K562 (cell line): ENCODE measurements around the gene NUFIP2. TPM values are rescaled to one million over a fixed set of nuclear protein-coding genes. Genes with fewer than 3 reads are reported as not detected.
A peak's percentile ranks its signal among the peaks of the same experiment; 100 is the strongest.

Experiments
- ELF1 ChIP-seq: fragments of 200-800 bp; sonication (Bioruptor generic); IDR thresholded peaks from 2 replicates; pipeline ENCODE4 v1.6.1; 2016; ENCODE audit warnings: missing genetic modification characterization, missing compliant biosample characterization
- GABPA ChIP-seq: fragments of 200-800 bp; sonication (Bioruptor generic); conservative IDR thresholded peaks from 2 replicates; pipeline ENCODE4 v1.6.1; 2016; ENCODE audit warnings: low read depth, missing genetic modification characterization, missing compliant biosample characterization
- RBFOX2 ChIP-seq: fragments of 200-400 bp; formaldehyde crosslinking; IDR thresholded peaks from 2 replicates; pipeline ENCODE4 v1.6.1; 2017; ENCODE audit warnings: low read depth, mild to moderate bottlenecking, low read length, moderate library complexity
- RBM14 ChIP-seq: fragments of 200-400 bp; formaldehyde crosslinking; IDR thresholded peaks from 2 replicates; pipeline ENCODE4 v1.6.1; 2018; ENCODE audit warnings: low read depth, mild to moderate bottlenecking, low read length, moderate library complexity, borderline replicate concordance; ENCODE audit not compliant: insufficient read depth
- SIN3A ChIP-seq, 2 experiments: fragments of 150-350 bp in 1 of 2; IDR thresholded peaks; 2 replicates each; pipeline ENCODE4 v1.6.1; 2011 to 2016; ENCODE audit warnings: borderline replicate concordance in 2 of 2, low read depth in 2 of 2, low read length in 2 of 2, mild to moderate bottlenecking in 2 of 2, moderate library complexity in 2 of 2; ENCODE audit not compliant: control insufficient read depth in 1 of 2
- TBP ChIP-seq: optimal IDR thresholded peaks from 2 replicates; pipeline ENCODE3; 2011; ENCODE audit warnings: low read depth, low read length, improper control_type of control experiment
- TRIM24 ChIP-seq, 2 experiments: fragments of 450-650 bp; IDR thresholded peaks; 2 replicates each; pipeline ENCODE4 v1.6.1; 2016
- ZBTB7A ChIP-seq: IDR thresholded peaks from 2 replicates; pipeline ENCODE4 v1.6.1; 2011; ENCODE audit warnings: low read depth, mild to moderate bottlenecking, low read length, moderate library complexity, borderline replicate concordance; ENCODE audit not compliant: control insufficient read depth
- polyA plus RNA-seq, 8 experiments: library from polyadenylated mRNA; depleted of rRNA in 4 of 8; stranded (reverse) in 5 of 8; unstranded in 3 of 8; fragments of >200 nt; fragmentation: Nextera tagmentation in 2 of 8; fragmentation: Illumina TruSeq in 1 of 8; extraction: Ambion mirVana in 2 of 8; extraction: Trizol in 1 of 8; gene quantifications; 2 replicates each; pipeline versions ENCODE4 v1.2.1 to v1.2.3, GENCODE V29; 2011 to 2014; ENCODE audit warnings: inconsistent platforms in 1 of 8, missing spikeins in 1 of 8
- total RNA-seq, 7 experiments: library from RNA; depleted of rRNA in 6 of 7; stranded (reverse); fragments of >200 nt in 6 of 7; fragmentation: Illumina TruSeq in 2 of 7; extraction: Trizol in 2 of 7; gene quantifications; 2 replicates each; pipeline versions ENCODE4 v1.2.1 to v1.2.3, GENCODE V29; 2011 to 2021; ENCODE audit warnings: low replicate concordance in 1 of 7
- TF ChIP-seq, protein P1 (sequence below), 2 experiments: IDR thresholded peaks; 2 replicates each; pipeline ENCODE4 v1.6.1; 2012; ENCODE audit warnings: improper control_type of control experiment in 2 of 2, low read depth in 2 of 2, low read length in 2 of 2, borderline replicate concordance in 1 of 2
- TF ChIP-seq, protein P2 (sequence below): fragments of 200-800 bp; sonication (Bioruptor generic); IDR thresholded peaks from 2 replicates; pipeline ENCODE4 v1.6.1; 2017; ENCODE audit warnings: missing genetic modification characterization, missing compliant biosample characterization
- TF ChIP-seq, protein P3 (sequence below), 2 experiments: fragments of 450-650 bp; IDR thresholded peaks; 2 replicates each; pipeline ENCODE4 v1.6.1; 2016
- TF ChIP-seq, protein P4 (sequence below): fragments of 450-650 bp; formaldehyde crosslinking; IDR thresholded peaks from 2 replicates; pipeline ENCODE4 v1.4.0; 2020; ENCODE audit warnings: mild to moderate bottlenecking, moderate library complexity
- TF ChIP-seq, protein P5 (sequence below), 2 experiments: fragments of 450-650 bp; IDR thresholded peaks; 2 replicates each; pipeline ENCODE4 v1.6.1; 2018; ENCODE audit warnings: mild to moderate bottlenecking in 2 of 2, low read depth in 1 of 2; ENCODE audit not compliant: partially characterized antibody in 2 of 2

NUFIP2 gene
- total and polyA plus RNA-seq, 9 of the 15 experiments (the other 6 are each of a cell fraction or from before 2014, with no cell fraction given) = 4.9 to 40.7 (median 18.5) TPM

DNA sequence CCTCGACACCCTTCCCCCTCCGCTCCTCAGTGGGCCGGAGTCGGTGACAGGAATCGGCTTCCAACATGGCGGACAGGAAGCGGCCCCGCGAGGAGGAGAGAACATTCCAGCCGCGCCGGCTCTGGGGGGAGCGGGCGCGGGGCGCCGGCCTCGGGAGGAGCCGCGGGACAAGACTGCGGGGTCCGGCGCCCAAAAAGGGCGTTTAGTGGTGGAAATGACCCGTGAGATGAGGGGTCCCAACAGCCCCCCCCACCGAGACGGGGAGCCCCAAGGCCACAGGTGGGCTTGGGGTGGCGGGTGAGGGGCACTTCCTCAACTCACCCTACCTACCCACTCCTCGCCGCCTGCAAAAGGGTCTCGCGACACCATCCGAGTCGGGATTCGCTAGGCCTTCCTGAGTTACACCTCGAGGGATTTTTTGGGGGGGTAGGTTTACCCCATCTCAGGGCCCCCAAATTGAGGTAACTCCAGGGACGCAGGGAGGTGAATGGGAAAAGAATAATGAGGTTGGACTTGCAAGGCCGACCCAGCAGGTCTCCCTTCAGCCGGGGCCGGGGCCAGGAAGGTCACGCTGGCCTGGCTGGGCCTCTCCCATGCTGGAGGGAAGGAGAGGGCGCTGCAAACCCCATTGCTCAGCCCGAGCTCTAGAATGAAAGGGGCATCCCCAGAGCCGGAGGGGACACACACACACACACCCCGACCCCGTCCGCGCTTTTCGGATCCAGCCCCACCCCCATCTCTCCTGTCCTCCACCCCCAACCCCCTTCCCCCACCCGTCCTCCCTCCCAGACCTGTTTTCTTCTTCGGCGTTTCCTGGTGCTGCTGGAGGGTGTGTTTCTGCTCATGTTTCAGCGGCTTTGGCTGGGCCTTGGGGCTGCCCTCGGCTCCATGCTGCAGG, 707 bp downstream of the NUFIP2 start (continued):
- TF ChIP-seq, protein P1, sequence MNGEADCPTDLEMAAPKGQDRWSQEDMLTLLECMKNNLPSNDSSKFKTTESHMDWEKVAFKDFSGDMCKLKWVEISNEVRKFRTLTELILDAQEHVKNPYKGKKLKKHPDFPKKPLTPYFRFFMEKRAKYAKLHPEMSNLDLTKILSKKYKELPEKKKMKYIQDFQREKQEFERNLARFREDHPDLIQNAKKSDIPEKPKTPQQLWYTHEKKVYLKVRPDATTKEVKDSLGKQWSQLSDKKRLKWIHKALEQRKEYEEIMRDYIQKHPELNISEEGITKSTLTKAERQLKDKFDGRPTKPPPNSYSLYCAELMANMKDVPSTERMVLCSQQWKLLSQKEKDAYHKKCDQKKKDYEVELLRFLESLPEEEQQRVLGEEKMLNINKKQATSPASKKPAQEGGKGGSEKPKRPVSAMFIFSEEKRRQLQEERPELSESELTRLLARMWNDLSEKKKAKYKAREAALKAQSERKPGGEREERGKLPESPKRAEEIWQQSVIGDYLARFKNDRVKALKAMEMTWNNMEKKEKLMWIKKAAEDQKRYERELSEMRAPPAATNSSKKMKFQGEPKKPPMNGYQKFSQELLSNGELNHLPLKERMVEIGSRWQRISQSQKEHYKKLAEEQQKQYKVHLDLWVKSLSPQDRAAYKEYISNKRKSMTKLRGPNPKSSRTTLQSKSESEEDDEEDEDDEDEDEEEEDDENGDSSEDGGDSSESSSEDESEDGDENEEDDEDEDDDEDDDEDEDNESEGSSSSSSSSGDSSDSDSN (IDR thresholded peaks at IDR 0.05; ENCODE audit: borderline replicate concordance in 1 of 2, low read depth in 2 of 2, low read length in 2 of 2) = peak; percentile 28 to 63; a peak in 3 of 4 replicates
- TF ChIP-seq RBM14 (0 out of 2 replicates have a peak, but pooled peaks have one; percentile 93), ZBTB7A (peak; percentile 12), SIN3A (IDR thresholded peaks at IDR 0.05; ENCODE audit: borderline replicate concordance in 2 of 2, control insufficient read depth in 1 of 2, low read depth in 2 of 2, low read length in 2 of 2) (peak in 1 of 2 experiments; percentile 28; a peak in 2 of 4 replicates), TBP (peak; percentile 38), ELF1 (tag) (peak; percentile 53), RBFOX2 (peak; percentile 92), GABPA (tag) (peak; percentile 65), TRIM24 (IDR thresholded peaks at IDR 0.05) (peak in 1 of 2 experiments; percentile 9; a peak in 1 of 4 replicates)
- TF ChIP-seq, protein P2, sequence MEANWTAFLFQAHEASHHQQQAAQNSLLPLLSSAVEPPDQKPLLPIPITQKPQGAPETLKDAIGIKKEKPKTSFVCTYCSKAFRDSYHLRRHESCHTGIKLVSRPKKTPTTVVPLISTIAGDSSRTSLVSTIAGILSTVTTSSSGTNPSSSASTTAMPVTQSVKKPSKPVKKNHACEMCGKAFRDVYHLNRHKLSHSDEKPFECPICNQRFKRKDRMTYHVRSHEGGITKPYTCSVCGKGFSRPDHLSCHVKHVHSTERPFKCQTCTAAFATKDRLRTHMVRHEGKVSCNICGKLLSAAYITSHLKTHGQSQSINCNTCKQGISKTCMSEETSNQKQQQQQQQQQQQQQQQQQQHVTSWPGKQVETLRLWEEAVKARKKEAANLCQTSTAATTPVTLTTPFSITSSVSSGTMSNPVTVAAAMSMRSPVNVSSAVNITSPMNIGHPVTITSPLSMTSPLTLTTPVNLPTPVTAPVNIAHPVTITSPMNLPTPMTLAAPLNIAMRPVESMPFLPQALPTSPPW (CRISPR knock-in tag) = peak; percentile 54
- TF ChIP-seq, protein P3, sequence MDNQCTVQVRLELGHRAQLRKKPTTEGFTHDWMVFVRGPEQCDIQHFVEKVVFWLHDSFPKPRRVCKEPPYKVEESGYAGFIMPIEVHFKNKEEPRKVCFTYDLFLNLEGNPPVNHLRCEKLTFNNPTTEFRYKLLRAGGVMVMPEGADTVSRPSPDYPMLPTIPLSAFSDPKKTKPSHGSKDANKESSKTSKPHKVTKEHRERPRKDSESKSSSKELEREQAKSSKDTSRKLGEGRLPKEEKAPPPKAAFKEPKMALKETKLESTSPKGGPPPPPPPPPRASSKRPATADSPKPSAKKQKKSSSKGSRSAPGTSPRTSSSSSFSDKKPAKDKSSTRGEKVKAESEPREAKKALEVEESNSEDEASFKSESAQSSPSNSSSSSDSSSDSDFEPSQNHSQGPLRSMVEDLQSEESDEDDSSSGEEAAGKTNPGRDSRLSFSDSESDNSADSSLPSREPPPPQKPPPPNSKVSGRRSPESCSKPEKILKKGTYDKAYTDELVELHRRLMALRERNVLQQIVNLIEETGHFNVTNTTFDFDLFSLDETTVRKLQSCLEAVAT (IDR thresholded peaks at IDR 0.05) = peak in 1 of 2 experiments; percentile 55; a peak in 1 of 4 replicates
- TF ChIP-seq, protein P4, sequence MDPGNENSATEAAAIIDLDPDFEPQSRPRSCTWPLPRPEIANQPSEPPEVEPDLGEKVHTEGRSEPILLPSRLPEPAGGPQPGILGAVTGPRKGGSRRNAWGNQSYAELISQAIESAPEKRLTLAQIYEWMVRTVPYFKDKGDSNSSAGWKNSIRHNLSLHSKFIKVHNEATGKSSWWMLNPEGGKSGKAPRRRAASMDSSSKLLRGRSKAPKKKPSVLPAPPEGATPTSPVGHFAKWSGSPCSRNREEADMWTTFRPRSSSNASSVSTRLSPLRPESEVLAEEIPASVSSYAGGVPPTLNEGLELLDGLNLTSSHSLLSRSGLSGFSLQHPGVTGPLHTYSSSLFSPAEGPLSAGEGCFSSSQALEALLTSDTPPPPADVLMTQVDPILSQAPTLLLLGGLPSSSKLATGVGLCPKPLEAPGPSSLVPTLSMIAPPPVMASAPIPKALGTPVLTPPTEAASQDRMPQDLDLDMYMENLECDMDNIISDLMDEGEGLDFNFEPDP (CRISPR knock-in tag) = 0 out of 2 replicates have a peak, but pooled peaks have one; percentile 14
- TF ChIP-seq, protein P5, sequence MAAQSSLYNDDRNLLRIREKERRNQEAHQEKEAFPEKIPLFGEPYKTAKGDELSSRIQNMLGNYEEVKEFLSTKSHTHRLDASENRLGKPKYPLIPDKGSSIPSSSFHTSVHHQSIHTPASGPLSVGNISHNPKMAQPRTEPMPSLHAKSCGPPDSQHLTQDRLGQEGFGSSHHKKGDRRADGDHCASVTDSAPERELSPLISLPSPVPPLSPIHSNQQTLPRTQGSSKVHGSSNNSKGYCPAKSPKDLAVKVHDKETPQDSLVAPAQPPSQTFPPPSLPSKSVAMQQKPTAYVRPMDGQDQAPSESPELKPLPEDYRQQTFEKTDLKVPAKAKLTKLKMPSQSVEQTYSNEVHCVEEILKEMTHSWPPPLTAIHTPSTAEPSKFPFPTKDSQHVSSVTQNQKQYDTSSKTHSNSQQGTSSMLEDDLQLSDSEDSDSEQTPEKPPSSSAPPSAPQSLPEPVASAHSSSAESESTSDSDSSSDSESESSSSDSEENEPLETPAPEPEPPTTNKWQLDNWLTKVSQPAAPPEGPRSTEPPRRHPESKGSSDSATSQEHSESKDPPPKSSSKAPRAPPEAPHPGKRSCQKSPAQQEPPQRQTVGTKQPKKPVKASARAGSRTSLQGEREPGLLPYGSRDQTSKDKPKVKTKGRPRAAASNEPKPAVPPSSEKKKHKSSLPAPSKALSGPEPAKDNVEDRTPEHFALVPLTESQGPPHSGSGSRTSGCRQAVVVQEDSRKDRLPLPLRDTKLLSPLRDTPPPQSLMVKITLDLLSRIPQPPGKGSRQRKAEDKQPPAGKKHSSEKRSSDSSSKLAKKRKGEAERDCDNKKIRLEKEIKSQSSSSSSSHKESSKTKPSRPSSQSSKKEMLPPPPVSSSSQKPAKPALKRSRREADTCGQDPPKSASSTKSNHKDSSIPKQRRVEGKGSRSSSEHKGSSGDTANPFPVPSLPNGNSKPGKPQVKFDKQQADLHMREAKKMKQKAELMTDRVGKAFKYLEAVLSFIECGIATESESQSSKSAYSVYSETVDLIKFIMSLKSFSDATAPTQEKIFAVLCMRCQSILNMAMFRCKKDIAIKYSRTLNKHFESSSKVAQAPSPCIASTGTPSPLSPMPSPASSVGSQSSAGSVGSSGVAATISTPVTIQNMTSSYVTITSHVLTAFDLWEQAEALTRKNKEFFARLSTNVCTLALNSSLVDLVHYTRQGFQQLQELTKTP (IDR thresholded peaks at IDR 0.05; ENCODE audit: low read depth in 1 of 2, partially characterized antibody in 2 of 2) = no peak
